HG02763 (cell line): ENCODE data around the gene MMAB.

Source experiments
- ATAC-seq: cut with Tn5 transposase; IDR thresholded peaks from one replicate; pipeline ENCODE4 v1.9.1; 2021; ENCODE audit warnings: mild to moderate bottlenecking, moderate library complexity; ENCODE audit not compliant: unreplicated experiment

The MMAB gene

GRCh38 chr12:109518820-109519665 is 54.3 kb downstream of the MMAB start:
- no peak for ATAC-seq

DNA sequence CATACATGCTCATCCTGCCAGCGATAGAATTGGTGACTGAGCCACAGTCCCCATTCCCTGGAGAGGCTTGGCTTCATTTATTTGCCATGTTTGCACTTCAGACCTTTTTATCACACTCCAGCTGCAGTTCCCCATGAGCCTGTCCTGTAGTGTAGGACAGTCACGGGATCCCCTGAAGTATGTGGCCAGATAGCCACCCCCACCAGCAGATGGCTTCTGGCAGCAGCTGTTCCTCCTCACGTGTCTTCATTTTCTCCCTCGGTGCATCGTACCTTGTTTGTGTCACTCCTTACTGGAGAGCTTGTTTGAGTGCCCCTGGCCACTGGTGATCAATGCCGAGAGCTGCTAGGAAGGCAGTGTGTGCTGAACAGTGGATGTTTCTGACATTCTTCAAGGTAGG is 55.7 kb downstream of the MMAB start:
- ATAC-seq: no peak

- ATAC-seq: no peak
These were observed 59.3 kb downstream of the MMAB start for GRCh38 chr12:109513977-109514376.

DNA sequence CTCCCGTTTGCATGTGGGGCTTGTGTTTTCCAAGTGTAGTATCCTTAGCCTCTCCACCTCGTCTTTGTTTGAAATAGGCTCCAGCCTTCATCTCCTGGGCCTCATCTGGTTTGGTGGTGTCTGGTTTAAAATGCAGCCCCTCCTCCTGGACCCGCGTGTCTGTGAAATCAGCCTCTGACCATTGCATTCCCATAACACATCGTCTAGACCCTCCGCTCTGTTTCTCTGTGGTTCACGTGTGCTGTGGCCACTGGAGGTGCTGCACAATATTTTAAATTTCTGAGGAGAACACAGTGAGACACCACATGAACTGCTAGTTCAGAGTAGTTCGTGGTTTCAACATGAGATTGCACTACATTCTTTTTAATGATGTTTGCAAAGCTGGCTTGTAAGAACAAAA is 60.3 kb downstream of the MMAB start:
- ATAC-seq: no peak

DNA sequence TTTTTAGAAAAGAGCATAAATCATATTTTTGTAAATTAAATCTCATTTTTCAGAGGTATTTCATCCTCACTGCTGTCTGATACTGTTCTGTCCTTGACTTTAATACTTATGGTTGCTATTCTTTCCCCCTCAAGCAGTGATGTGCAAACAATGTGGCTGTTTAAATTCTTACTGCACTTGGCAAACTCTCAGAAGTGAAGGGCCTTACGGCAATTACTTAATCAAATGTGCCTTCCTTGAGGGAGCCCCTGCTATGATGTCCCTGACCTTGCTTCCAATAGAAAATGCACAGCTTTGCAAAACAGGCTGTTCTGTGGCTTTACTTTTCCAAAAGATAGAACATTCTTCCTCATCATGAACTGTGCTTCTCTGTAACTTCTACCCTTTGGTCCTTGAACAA is 60.7 kb downstream of the MMAB start:
- ATAC-seq: no peak

DNA sequence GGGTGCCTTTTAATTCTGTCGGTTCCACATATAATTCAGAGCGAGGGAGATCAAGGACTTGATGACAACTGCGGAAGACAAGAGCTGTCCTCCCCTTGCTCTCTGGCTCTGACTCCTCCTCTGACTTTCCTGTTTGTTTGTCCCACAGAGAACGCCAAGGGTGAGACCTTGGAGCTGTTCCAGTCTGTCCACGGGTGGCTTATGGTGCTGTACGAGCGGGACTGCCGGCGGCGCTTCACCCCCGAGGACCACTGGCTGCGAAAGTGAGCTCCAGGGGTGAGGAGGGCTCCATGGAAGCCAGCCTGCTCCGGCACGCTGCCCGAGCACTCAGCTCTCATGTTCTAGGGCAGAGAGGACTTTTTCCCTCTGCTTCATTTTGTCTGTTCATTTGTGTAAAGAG is 63.1 kb downstream of the MMAB start:
- ATAC-seq: no peak

- ATAC-seq: no peak
These were observed 69.2 kb downstream of the MMAB start for GRCh38 chr12:109504068-109504467.
